NCI-H2196 treated with DMSO at 0.1 percent for 48 hours (cell line): ENCODE measurements around the gene CBR3.

Source experiments
- DNase-seq: peaks from one replicate; lab custom pipeline; 2025; ENCODE audit not compliant: unreplicated experiment; lab: John Stamatoyannopoulos, UW

The CBR3 gene

DNA sequence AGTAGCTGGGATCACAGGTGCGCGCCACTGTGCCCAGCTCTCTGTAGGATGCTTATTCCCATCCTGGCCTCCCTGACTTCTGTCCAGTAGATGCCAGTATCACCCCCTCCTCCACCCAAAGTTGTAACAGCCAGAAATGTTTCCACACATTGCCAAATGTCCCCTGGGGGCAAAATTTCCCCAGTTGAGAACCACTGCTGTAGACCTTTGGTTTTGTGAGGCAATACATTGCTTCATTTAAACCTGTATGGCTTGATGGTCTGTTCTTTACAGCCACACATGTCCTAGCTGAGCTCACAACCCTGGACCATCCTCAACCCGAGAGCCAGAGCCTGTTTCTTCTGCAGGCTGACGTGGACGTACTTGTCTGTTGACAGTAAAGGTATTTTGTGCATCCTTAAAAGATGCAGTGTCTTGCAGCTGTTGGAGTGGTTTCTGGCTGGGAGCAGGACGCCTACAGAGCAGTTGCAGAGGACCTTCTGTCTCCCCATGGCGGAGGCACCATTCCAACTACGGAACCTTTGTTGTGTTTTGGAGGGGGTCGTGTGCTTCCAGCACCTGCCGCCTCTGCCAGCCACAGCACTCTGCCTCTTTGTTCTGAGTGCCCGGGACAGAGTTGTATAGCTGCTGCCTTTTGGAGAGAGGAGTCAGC lies 48.4 kb downstream of the CBR3 start:
- no peak for DNase-seq

DNA sequence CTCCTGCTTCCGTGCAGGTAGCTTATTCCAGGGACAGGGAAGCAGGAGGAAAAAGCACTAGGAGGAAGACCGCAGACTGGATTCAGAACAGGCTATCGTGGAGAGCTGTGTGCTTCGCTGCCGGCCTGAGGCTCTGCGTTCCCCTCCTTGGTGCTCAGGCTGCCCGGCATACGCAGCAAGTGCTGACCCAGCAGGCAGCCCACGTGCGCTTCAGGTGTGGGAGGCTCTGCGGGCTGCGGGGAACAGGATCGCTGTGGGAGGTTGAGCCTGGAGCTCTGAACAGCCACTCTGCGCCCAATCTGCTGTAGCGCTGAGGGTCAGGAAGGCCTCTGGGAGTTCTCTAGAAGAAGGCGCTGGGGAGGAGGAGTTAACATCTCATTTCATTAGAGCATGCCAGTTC lies 49.7 kb downstream of the CBR3 start:
- DNase-seq = no peak

DNA sequence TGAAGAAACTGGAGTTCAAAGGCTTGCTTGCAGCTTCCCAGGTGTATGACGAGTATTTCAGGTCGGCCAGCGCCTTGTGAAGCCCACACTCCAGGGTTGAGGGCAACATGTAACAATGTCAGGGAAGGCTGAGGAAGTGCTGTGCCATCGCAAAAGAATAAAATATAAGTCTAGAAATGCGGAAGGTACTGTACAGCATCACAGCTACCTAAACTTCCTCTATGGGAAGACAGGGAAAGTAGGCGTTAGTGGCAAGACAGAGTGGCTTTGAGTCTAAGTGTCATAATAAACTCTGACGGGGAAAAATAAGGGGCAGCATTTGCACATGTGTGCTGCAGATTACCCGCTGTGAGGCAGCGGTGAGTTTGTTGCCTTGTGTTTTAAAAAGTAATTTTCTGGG lies 50.6 kb downstream of the CBR3 start:
- DNase-seq = no peak

DNA sequence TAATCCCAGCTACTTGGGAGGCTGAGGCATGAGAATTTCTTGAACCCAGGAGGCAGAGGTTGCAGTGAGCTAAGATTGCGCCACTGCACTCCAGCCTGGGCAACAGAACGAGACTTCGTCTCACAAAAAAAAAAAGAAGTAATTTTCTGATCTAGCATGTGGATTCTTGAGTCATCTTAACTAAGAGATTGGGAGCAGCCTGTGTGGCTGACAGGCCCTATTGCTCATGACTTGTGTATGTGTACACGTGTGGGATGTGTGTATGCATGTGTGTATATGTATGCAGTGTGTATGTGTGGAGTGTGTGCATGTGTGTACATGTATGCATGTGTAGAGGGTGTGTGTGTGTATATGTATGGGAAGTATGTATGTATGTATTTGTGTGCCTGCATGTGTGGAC lies 51.2 kb downstream of the CBR3 start:
- DNase-seq = no peak

DNA sequence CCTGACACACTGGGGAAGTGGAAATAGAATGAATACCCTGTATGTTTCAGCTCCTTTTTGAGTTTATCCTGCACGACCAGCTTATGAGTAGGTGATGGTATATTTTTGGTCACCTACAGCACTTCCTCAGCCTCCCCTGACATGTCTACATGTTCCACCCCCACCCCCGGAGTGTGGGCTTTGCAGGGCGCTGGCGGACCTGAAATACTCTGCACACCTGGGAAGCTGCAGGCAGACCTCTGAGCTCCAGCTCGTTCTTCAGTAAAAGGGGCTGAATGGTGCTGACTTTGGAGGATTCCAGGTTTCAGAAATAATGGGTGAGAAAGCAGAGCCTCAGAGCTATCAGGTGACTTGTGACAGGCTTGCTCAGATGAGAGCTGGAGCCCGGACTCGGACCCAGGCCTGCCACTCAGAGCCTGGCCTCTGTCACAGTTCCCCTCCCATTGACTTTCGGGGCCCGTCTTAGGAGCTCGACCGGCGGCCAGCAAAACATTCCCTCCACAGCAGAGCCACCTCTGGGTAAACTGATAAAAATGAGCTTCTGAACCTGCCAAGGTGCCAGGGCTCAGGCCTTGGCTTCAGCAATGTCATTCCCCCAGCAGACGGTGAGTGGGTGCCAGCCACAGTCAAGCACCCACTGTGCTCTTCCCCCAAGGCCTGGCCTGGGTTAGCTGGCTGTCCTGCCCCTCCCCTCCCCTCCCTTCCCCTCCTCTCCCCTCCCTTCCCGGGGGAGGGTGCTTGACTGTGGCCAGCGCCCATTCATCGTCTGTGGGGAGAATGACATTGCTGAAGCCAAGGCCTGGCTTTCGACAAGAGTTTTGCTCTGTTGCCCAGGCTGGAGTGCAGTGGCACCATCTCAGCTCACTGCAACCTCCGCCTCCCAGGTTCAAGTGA lies 51.9 kb downstream of the CBR3 start:
- no peak for DNase-seq

DNA sequence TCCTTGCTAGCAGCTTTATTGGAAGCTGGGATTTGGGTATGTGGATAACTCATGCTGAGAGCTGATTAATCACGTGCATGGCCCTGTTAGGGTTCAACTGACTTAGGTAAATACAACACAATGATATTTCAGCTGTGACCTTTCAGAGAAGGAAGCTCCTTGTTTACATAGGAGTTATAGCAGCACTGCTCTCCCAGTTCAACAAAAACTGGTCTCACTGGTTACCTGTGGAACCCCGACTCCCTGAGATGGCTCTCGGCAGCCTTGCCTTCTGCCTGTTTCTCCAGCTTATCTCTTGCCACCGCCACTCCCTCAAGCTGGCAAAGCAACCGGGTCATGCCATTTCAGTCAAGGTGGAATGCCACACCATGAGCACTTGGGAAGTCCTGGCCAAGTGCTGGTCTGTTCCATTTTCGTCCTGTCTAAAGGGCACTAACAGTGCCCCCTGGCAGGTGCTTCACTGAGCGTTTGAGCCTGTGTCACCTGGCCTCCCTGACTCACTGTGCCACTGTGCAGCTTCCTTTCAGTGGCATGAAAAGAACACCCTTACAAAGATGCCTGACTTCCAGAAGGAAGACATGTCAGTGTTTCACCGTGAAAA lies 53.3 kb downstream of the CBR3 start:
- DNase-seq = peak; percentile 76

DNA sequence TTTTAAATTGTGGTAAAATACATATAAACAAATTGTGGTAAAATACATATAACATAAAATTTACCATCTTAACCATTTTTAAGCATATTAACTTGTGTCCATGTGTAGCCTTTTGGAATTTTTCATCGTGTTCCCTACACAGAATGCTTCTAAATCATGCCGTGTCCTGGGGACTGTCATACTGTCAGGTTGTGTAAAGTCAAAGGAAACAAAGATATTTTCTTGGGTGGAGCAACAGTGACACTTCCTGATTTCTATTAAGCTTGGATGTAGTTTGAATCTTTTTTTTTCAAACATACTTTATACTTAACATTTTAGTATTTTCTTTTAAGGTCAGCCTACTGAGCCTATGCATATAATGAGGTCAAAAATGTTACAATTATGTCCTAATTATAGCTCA lies 54.1 kb downstream of the CBR3 start:
- no peak for DNase-seq

DNA sequence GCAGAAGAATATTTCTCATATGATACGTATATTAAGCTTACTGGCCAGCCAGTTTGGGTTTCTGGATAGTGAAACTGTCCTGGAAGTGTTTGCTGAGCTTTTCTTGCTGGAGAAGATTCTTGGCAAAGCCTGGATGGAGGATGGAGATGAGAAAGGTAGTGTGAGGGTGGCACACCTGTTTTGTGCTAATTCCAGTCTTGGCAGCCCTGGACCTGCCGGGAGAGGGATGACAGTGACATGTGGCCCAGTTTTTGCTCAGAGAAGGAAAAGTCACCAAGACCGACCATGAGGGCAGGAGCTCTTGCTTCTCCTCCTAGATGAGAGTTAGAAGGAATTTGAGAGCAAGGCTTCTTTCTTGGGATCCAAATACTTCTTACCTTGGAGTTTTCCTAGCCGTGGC lies 55.9 kb downstream of the CBR3 start:
- no peak for DNase-seq

DNA sequence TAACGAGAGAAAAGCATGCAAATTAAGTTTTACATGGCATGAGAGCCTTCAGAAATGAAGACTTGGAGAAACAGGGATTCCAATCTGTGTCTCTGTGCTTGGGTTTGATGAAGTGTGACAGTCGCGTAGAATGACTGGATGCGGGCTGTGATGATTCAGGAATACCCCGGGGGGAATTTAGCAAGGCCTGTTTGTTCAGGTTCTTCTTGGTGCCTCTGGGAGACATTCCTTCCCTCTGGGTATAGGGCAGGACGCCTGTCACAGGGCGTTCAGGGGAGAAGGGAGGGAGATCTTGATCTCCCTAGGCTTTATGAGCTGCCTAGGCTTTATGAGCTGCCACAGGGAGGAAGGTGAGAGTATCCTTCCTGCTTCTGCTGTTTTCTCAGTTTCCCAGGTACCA lies 58.3 kb downstream of the CBR3 start:
- DNase-seq = no peak

DNA sequence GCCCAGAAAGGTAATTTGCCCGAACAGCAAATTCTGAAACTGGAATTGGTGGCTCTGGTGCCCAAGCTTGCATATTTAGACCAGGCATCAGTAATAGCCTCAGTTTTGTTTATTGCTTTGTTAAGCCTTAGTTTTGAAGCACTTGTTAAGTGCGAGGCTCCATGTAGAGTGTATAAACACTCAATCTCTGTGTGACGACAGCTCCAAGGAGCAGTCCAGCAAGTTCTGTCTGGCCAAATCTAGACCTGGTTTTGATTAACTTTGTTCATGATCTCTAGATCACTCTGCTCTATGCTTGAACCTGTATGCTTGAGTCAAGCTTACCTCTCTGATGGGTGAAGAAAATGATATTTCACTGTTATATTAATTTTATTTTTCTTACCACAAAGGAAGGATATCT lies 59.1 kb downstream of the CBR3 start:
- no peak for DNase-seq

DNA sequence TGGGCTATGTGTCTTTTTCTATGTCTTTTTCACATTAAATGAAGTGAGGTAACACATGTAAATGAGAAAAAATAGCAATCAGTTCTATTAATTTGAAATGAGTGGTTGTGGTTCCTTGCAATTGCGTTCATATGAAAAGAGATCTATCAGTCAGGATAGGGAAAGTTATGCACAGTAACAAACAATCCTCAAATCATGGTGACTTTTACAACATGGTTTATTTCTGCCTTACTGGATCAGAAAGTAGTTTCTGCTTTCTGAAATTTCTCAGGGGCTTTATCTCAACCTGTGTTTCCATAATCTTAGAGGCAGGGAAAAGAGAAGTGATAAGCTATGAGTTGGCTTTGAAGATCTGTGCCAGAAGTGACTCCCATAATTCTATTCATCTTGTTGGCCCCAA lies 60.7 kb downstream of the CBR3 start:
- no peak for DNase-seq
